Progenitor cell of endocrine pancreas (in vitro differentiated cells): Measurements from ENCODE around the gene RGS3. TPM values are rescaled to one million over a fixed set of nuclear protein-coding genes. Genes with fewer than 3 reads are reported as not detected.

Experiments used
- DNase-seq: peaks from one replicate; pipeline ENCODE4 v3.0.0; 2021; ENCODE audit warnings: low spot score; ENCODE audit not compliant: unreplicated experiment
- H3K27ac Mint-ChIP-seq: 2 replicates; pipeline ENCODE4 v1.8.0; 2021; ENCODE audit warnings: mild to moderate bottlenecking, moderate library complexity, mixed read lengths
- H3K27me3 Mint-ChIP-seq: 2 replicates; pipeline ENCODE4 v1.8.0; 2021; ENCODE audit warnings: mixed read lengths
- H3K36me3 Mint-ChIP-seq: 2 replicates; pipeline ENCODE4 v1.8.0; 2022; ENCODE audit warnings: mixed read lengths; ENCODE audit not compliant: insufficient read depth
- H3K4me1 Mint-ChIP-seq: 2 replicates; pipeline ENCODE4 v1.8.0; 2021; ENCODE audit warnings: low read depth, mixed read lengths
- H3K4me3 Mint-ChIP-seq: 2 replicates; pipeline ENCODE4 v1.8.0; 2021; ENCODE audit warnings: low read depth, mild to moderate bottlenecking, moderate library complexity, mixed read lengths
- H3K9me3 Mint-ChIP-seq: 2 replicates; pipeline ENCODE4 v1.8.0; 2021; ENCODE audit warnings: low read depth, mixed read lengths
- total RNA-seq: library from RNA; stranded (reverse); gene quantifications from 2 replicates; pipeline ENCODE4 v1.2.1, GENCODE V29; 2021
- TF ChIP-seq, protein P1 (sequence below): fragments of 200-600 bp; sonication (generic); IDR thresholded peaks from one replicate; pipeline ENCODE4 v1.5.0; 2021; ENCODE audit warnings: antibody characterized with exemption, mild to moderate bottlenecking; ENCODE audit not compliant: unreplicated experiment

Gene RGS3
- total RNA-seq, 1 donor from 2014 or later = 39.3 TPM

- Mint-ChIP-seq H3K9me3 (no peaks in the 10 kb centered on the region), H3K36me3 (peaks cover 2% of the 10 kb centered on the region), H3K27ac (peak overlapping the region; percentile 12), H3K27me3 (peaks cover 8% of the 10 kb centered on the region), H3K4me1 (peaks cover 12% of the 10 kb centered on the region), H3K4me3 (peak overlapping the region; percentile 48)
- TF ChIP-seq, protein P1, sequence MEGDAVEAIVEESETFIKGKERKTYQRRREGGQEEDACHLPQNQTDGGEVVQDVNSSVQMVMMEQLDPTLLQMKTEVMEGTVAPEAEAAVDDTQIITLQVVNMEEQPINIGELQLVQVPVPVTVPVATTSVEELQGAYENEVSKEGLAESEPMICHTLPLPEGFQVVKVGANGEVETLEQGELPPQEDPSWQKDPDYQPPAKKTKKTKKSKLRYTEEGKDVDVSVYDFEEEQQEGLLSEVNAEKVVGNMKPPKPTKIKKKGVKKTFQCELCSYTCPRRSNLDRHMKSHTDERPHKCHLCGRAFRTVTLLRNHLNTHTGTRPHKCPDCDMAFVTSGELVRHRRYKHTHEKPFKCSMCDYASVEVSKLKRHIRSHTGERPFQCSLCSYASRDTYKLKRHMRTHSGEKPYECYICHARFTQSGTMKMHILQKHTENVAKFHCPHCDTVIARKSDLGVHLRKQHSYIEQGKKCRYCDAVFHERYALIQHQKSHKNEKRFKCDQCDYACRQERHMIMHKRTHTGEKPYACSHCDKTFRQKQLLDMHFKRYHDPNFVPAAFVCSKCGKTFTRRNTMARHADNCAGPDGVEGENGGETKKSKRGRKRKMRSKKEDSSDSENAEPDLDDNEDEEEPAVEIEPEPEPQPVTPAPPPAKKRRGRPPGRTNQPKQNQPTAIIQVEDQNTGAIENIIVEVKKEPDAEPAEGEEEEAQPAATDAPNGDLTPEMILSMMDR = no peak
- DNase-seq = no peak
Measured at GRCh38 chr9:113566016-113566711, 102.6 kb downstream of the RGS3 start.

GRCh38 chr9:113566712-113567071, 103.2 kb downstream of the RGS3 start:
- peaks cover 8% of the 10 kb centered on the region for H3K27me3 Mint-ChIP-seq
- H3K4me1 Mint-ChIP-seq = peaks cover 12% of the 10 kb centered on the region
- TF ChIP-seq, protein P1 = no peak
- H3K27ac Mint-ChIP-seq = no peak overlapping the region
- no peak overlapping the region for H3K4me3 Mint-ChIP-seq
- peaks cover 4% of the 10 kb centered on the region for H3K36me3 Mint-ChIP-seq
- H3K9me3 Mint-ChIP-seq = no peaks in the 10 kb centered on the region
- DNase-seq = no peak

DNA sequence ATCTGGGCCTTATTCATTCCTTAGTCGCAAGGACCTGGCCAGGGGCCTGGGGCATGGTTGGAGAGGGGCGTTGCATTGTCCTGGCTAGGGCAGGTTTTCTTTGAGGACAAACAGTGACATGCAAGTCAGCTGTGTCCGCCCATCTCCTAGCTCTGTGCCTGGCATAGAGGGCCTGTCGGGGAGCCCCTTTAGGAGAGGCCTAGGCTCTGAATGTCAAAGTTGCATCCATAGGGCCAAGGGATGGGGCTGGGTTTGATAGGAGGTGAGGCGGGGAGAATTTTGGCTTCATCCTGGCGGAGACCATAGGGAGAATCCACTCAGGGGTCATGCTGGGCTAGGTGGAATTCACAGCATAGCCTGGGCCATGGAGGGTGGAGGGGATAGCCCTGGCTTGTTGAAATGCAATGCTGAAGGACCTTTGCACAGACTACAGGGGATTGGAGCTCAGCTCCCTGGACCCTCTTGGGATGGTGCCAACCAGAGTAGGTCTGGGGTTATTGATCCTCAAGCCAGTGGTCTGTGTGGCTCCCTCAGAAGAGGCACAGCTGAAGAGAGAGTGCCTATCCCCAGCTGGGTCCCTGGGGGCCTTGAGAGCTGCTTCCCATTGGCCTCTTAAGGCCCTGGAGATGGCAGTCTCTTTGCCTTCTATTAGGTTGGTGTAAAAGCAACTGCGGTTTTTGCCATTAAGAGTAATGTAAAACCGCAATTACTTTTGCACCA, 104.0 kb downstream of the RGS3 start:
- peaks cover 8% of the 10 kb centered on the region for H3K27me3 Mint-ChIP-seq
- H3K9me3 Mint-ChIP-seq = no peaks in the 10 kb centered on the region
- H3K4me1 Mint-ChIP-seq = peaks cover 12% of the 10 kb centered on the region
- peaks cover 4% of the 10 kb centered on the region for H3K36me3 Mint-ChIP-seq
- no peak for DNase-seq
- H3K27ac Mint-ChIP-seq = no peak overlapping the region
- TF ChIP-seq, protein P1 = no peak
- H3K4me3 Mint-ChIP-seq = no peak overlapping the region

GRCh38 chr9:113568081-113568435, 104.5 kb downstream of the RGS3 start:
- Mint-ChIP-seq H3K9me3 (no peaks in the 10 kb centered on the region), H3K36me3 (peaks cover 4% of the 10 kb centered on the region), H3K27me3 (peaks cover 8% of the 10 kb centered on the region), H3K27ac (no peak overlapping the region), H3K4me1 (peaks cover 12% of the 10 kb centered on the region), H3K4me3 (no peak overlapping the region)
- TF ChIP-seq, protein P1 = no peak
- no peak for DNase-seq

GRCh38 chr9:113568571-113569321, 105.2 kb downstream of the RGS3 start:
- TF ChIP-seq, protein P1 = no peak
- H3K27ac Mint-ChIP-seq = no peak overlapping the region
- H3K36me3 Mint-ChIP-seq = peaks cover 4% of the 10 kb centered on the region
- H3K4me1 Mint-ChIP-seq = peaks cover 12% of the 10 kb centered on the region
- no peak overlapping the region for H3K4me3 Mint-ChIP-seq
- H3K27me3 Mint-ChIP-seq = peaks cover 3% of the 10 kb centered on the region
- no peaks in the 10 kb centered on the region for H3K9me3 Mint-ChIP-seq
- DNase-seq = no peak
